ENCODE results near the gene TMEM201.
A peak's percentile ranks its signal among the peaks of the same experiment; 100 is the strongest.

The TMEM201 gene

GRCh38 chr1:9589144-9589718 lies 520 bp downstream of the TMEM201 start:
- Histone ChIP-seq H3K9ac (ENCODE audit: low read length) (peak overlapping the region; percentile 80), H3K9me2 (replicated peaks; ENCODE audit: insufficient read depth, low read length) (no peaks in the 10 kb centered on the region), H3K36me3 (ENCODE audit: low read length) (no peaks in the 10 kb centered on the region), H3K4me3 (ENCODE audit: insufficient read depth, low read length, poor library complexity, severe bottlenecking) (peak overlapping the region; percentile 65), H3K27me3 (ENCODE audit: low read length) (no peaks in the 10 kb centered on the region), H3K9me3 (ENCODE audit: insufficient read depth, low read length) (no peaks in the 10 kb centered on the region), H3K4me2 (ENCODE audit: low read depth, low read length, poor library complexity, severe bottlenecking) (peak overlapping the region; percentile 77), H3K79me2 (ENCODE audit: insufficient read depth, low read length) (peaks cover 52% of the 10 kb centered on the region), H3K27ac (ENCODE audit: low read depth, low read length) (peak overlapping the region; percentile 34), H2AFZ (ENCODE audit: low read depth, low read length, severe bottlenecking) (no peak overlapping the region), H3F3A (ENCODE audit: insufficient read depth) (peaks cover 6% of the 10 kb centered on the region; the same call in 1 of the 2 replicates), H4K20me1 (ENCODE audit: low read depth, low read length) (no peaks in the 10 kb centered on the region; the same call in 1 of the 2 replicates)
- TF ChIP-seq EZH2phosphoT487 (conservative IDR thresholded peaks at IDR 0.05; ENCODE audit: low read length), result no peak
- TF ChIP-seq, protein P1, sequence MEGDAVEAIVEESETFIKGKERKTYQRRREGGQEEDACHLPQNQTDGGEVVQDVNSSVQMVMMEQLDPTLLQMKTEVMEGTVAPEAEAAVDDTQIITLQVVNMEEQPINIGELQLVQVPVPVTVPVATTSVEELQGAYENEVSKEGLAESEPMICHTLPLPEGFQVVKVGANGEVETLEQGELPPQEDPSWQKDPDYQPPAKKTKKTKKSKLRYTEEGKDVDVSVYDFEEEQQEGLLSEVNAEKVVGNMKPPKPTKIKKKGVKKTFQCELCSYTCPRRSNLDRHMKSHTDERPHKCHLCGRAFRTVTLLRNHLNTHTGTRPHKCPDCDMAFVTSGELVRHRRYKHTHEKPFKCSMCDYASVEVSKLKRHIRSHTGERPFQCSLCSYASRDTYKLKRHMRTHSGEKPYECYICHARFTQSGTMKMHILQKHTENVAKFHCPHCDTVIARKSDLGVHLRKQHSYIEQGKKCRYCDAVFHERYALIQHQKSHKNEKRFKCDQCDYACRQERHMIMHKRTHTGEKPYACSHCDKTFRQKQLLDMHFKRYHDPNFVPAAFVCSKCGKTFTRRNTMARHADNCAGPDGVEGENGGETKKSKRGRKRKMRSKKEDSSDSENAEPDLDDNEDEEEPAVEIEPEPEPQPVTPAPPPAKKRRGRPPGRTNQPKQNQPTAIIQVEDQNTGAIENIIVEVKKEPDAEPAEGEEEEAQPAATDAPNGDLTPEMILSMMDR (IDR thresholded peaks at IDR 0.05; ENCODE audit: insufficient read depth, low read length, poor library complexity, severe bottlenecking), result no peak

DNA sequence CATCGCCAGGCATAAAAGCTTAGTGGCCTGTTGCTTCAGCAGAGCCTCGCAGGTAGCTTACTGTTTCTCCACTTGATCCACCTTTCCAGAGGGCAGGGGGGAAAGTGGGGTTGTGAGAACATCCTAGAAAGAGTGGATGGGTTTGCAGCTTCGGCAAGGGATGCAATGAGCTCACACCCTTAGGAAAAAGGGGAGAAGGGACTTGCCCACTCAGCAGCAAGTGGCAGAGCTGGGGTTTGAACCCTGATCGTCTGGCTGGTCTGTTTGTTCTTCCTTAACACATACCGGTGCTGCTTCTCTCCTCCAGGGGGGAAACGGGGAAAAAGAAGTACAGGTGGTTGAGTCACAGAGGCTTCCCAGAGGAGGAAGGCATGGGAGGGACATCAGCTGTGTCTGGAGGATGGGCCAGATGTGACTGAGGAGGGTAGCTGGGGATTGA lies 1.0 kb downstream of the TMEM201 start:
- H3K4me2 ChIP-seq (ENCODE audit: low read depth, low read length, poor library complexity, severe bottlenecking), result peak overlapping the region; percentile 77
- no peaks in the 10 kb centered on the region for H3K9me3 ChIP-seq (ENCODE audit: insufficient read depth, low read length)
- peak overlapping the region; percentile 65 for H3K4me3 ChIP-seq (ENCODE audit: insufficient read depth, low read length, poor library complexity, severe bottlenecking)
- TF ChIP-seq EZH2phosphoT487 (conservative IDR thresholded peaks at IDR 0.05; ENCODE audit: low read length), result no peak
- TF ChIP-seq, protein P1 (IDR thresholded peaks at IDR 0.05; ENCODE audit: insufficient read depth, low read length, poor library complexity, severe bottlenecking), result no peak
- H4K20me1 ChIP-seq (ENCODE audit: low read depth, low read length), result no peaks in the 10 kb centered on the region; the same call in 1 of the 2 replicates
- no peak overlapping the region for H2AFZ ChIP-seq (ENCODE audit: low read depth, low read length, severe bottlenecking)
- H3F3A ChIP-seq (ENCODE audit: insufficient read depth), result peaks cover 6% of the 10 kb centered on the region; the same call in 1 of the 2 replicates
- peaks cover 57% of the 10 kb centered on the region for H3K79me2 ChIP-seq (ENCODE audit: insufficient read depth, low read length)
- H3K9ac ChIP-seq (ENCODE audit: low read length), result peak overlapping the region; percentile 80
- H3K36me3 ChIP-seq (ENCODE audit: low read length), result no peaks in the 10 kb centered on the region
- H3K27me3 ChIP-seq (ENCODE audit: low read length), result no peaks in the 10 kb centered on the region
- H3K27ac ChIP-seq (ENCODE audit: low read depth, low read length), result peak overlapping the region; percentile 34
- H3K9me2 ChIP-seq (replicated peaks; ENCODE audit: insufficient read depth, low read length), result no peaks in the 10 kb centered on the region

DNA sequence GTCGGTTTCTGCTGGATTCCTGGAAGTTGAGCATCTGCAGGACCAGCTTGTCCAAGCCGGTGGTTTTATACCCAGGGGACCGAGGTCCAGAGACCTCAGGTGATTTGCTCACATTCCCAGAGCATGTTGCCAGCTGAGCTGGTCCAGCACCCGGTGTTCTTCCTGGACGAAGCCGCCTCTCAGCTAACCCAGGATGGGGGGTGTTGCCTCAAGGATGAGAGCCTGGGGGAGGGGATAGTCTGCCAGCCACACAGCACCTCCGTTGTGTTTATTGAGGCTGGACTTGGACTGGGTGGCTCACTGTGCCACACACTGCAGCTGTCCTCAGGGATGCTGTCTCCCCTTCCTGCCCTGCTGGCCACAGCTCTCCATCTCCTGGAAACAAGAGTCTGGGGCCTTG lies 1.5 kb downstream of the TMEM201 start:
- Histone ChIP-seq H2AFZ (ENCODE audit: low read depth, low read length, severe bottlenecking) (no peak overlapping the region), H3K9me2 (replicated peaks; ENCODE audit: insufficient read depth, low read length) (no peaks in the 10 kb centered on the region), H3K36me3 (ENCODE audit: low read length) (no peaks in the 10 kb centered on the region), H4K20me1 (ENCODE audit: low read depth, low read length) (no peaks in the 10 kb centered on the region; the same call in 1 of the 2 replicates), H3K4me2 (ENCODE audit: low read depth, low read length, poor library complexity, severe bottlenecking) (peak overlapping the region; percentile 77), H3K27ac (ENCODE audit: low read depth, low read length) (peak overlapping the region; percentile 34; the same call in 1 of the 2 replicates), H3F3A (ENCODE audit: insufficient read depth) (peaks cover 6% of the 10 kb centered on the region; the same call in 1 of the 2 replicates), H3K9me3 (ENCODE audit: insufficient read depth, low read length) (no peaks in the 10 kb centered on the region), H3K79me2 (ENCODE audit: insufficient read depth, low read length) (peaks cover 62% of the 10 kb centered on the region), H3K27me3 (ENCODE audit: low read length) (no peaks in the 10 kb centered on the region), H3K4me3 (ENCODE audit: insufficient read depth, low read length, poor library complexity, severe bottlenecking) (peak overlapping the region; percentile 65), H3K9ac (ENCODE audit: low read length) (peak overlapping the region; percentile 80)
- TF ChIP-seq EZH2phosphoT487 (conservative IDR thresholded peaks at IDR 0.05; ENCODE audit: low read length), result no peak
- TF ChIP-seq, protein P1 (IDR thresholded peaks at IDR 0.05; ENCODE audit: insufficient read depth, low read length, poor library complexity, severe bottlenecking), result no peak
